Kidney epithelial cell (primary cell): Measurements from ENCODE around the gene ZNF791. TPM values are rescaled to one million over a fixed set of nuclear protein-coding genes. Genes with fewer than 3 reads are reported as not detected.
"Not testable (repeated sequence)": the region's sequence is repeated elsewhere in the genome, so short reads cannot be mapped to it uniquely, and the experiment has no call there.

Source experiments
- DNase-seq: peaks from one replicate; pipeline ENCODE4 v3.0.0-alpha.2; 2010; ENCODE audit warnings: low read depth
- H3K27me3 ChIP-seq: 2 replicates; pipeline ENCODE4 v1.6.0; 2011; ENCODE audit warnings: low read length; ENCODE audit not compliant: control insufficient read depth, insufficient read depth
- H3K36me3 ChIP-seq: 2 replicates; pipeline ENCODE4 v1.5.1; 2011; ENCODE audit warnings: low read length; ENCODE audit not compliant: control insufficient read depth, insufficient read depth
- H3K4me3 ChIP-seq: 2 replicates; pipeline ENCODE4 v1.5.1; 2011; ENCODE audit warnings: low read depth, mild to moderate bottlenecking, control low read depth, low read length
- total RNA-seq: library from RNA; depleted of rRNA; stranded (reverse); fragments of >200 nt; gene quantifications from 2 replicates; pipeline ENCODE4 v1.2.3, GENCODE V29; 2015
- TF ChIP-seq, protein P1 (sequence below): IDR thresholded peaks from 2 replicates; pipeline ENCODE4 v1.5.1; 2011; ENCODE audit warnings: mild to moderate bottlenecking, moderate library complexity, low read length, control low read depth, inconsistent platforms; ENCODE audit not compliant: insufficient read depth, poor library complexity, severe bottlenecking

The ZNF791 gene
- total RNA-seq, 1 donor from 2014 or later: 11.0 TPM

DNA sequence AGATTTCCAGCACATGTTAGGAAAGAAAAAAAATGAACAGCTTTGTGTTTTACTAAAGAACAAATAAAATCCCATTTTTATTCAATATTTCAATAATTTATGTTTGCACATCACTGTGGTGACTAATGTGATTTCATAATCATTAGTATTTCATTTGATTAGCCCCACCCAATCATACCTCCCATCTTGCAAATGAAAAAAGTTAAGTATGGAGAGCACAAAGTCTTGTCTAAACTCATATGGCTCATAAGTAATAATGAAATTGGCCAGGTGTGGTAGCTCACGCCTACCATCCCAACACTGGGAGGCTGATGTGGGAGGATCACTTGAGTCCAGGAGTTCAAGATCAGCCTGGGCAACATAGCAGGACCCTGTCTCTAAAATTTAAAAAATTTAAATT, 3.9 kb upstream of the ZNF791 start:
- TF ChIP-seq, protein P1, sequence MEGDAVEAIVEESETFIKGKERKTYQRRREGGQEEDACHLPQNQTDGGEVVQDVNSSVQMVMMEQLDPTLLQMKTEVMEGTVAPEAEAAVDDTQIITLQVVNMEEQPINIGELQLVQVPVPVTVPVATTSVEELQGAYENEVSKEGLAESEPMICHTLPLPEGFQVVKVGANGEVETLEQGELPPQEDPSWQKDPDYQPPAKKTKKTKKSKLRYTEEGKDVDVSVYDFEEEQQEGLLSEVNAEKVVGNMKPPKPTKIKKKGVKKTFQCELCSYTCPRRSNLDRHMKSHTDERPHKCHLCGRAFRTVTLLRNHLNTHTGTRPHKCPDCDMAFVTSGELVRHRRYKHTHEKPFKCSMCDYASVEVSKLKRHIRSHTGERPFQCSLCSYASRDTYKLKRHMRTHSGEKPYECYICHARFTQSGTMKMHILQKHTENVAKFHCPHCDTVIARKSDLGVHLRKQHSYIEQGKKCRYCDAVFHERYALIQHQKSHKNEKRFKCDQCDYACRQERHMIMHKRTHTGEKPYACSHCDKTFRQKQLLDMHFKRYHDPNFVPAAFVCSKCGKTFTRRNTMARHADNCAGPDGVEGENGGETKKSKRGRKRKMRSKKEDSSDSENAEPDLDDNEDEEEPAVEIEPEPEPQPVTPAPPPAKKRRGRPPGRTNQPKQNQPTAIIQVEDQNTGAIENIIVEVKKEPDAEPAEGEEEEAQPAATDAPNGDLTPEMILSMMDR: no peak
- H3K27me3 ChIP-seq: no peaks in the 10 kb centered on the region
- H3K4me3 ChIP-seq: no peak overlapping the region
- H3K36me3 ChIP-seq: peaks cover 1% of the 10 kb centered on the region
- no peak for DNase-seq

DNA sequence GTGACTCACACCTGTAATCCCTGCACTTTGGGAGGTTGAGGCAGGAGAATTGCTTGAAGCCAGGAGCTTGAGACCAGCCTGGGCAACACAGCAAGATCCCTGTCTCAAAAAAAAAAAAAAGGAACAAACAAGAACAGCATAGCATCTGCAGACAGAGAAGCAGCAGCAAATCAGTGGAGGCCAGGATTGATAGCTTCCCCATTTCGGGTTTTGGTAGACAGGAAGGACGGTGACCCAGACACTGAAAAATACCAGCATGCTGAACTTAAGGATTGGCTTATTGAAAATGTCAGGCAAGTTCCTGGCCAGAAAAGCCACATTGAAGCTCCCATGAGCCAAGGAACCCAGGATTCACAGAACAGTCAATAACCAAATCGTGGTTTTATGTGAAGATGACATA, 3.1 kb upstream of the ZNF791 start:
- H3K36me3 ChIP-seq: peaks cover 1% of the 10 kb centered on the region
- H3K4me3 ChIP-seq: no peak overlapping the region
- H3K27me3 ChIP-seq: no peaks in the 10 kb centered on the region
- no peak for DNase-seq
- TF ChIP-seq, protein P1: no peak

DNA sequence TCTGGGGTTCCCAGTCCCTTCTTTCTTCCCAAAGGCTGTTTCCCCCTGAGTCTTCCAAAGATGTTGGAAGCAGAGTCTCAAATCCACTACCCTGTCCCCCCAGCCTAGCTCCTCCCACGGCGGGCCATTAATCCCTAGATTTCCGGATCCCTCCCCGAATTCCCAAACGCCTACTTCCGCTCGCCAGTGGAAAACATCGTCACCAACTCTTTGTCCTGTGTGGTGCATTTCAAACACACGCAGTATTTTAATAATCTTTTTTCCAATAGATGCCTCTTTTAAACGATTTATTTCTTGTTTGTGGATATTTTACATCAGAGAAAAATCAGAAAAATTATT, 610 bp downstream of the ZNF791 start:
- TF ChIP-seq, protein P1: no peak
- Histone ChIP-seq H3K27me3 (no peaks in the 10 kb centered on the region), H3K36me3 (peaks cover 1% of the 10 kb centered on the region), H3K4me3 (peak overlapping the region; percentile 79)
- no peak for DNase-seq

DNA sequence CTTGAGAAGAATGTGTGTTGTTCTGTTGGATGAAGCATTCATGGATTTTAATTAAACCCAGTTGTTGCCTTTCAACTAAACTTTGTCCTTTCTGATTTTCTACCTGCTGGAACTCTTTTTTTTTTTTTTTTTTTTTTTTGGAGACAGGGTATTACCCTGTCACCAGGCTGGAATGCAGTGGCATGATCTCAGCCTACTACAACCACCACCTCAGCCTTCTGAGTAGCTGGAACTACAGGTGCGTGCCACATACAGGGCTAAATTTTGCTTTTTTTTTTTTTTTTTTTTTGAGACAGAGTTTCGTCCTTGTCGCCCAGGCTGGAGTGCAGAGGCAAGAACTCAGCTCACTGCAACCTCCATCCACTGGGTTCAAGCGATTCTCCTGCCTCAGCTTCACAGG, 6.9 kb downstream of the ZNF791 start:
- no peak for DNase-seq
- H3K4me3 ChIP-seq: no peak overlapping the region
- TF ChIP-seq, protein P1: no peak
- no peaks in the 10 kb centered on the region for H3K36me3 ChIP-seq
- no peaks in the 10 kb centered on the region for H3K27me3 ChIP-seq

DNA sequence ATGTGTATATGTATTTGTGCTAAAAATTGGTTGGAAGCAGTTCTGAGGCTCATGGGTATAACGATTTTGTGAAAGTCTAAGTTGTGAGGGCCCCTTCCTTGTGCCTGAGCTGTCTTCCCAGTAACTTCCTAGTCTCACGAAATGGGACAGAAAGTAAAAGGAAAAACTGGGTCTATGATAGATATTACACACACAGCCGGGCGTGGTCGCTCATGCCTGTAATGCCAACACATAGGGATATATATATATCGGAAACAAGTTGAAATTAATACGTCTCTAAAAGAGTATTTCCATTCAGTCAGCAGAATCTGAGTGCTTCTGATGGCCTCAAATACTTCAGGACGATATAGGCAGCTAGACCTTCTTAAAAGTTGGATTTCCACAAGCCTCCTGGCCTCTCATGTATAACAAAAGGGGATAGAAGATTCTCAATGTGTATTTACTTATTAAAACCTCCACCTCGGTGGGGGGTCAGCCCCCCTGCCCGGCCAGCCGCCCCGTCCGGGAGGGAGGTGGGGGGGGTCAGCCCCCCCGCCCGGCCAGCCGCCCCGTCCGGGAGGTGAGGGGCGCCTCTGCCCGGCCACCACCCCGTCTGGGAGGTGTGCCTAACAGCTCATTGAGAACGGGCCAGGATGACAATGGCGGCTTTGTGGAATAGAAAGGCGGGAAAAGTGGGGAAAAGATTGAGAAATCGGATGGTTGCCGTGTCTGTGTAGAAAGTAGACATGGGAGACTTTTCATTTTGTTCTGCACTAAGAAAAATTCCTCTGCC, 10.7 kb downstream of the ZNF791 start:
- DNase-seq, H3K4me3 ChIP-seq, H3K36me3 ChIP-seq, H3K27me3 ChIP-seq: not testable (repeated sequence)

DNA sequence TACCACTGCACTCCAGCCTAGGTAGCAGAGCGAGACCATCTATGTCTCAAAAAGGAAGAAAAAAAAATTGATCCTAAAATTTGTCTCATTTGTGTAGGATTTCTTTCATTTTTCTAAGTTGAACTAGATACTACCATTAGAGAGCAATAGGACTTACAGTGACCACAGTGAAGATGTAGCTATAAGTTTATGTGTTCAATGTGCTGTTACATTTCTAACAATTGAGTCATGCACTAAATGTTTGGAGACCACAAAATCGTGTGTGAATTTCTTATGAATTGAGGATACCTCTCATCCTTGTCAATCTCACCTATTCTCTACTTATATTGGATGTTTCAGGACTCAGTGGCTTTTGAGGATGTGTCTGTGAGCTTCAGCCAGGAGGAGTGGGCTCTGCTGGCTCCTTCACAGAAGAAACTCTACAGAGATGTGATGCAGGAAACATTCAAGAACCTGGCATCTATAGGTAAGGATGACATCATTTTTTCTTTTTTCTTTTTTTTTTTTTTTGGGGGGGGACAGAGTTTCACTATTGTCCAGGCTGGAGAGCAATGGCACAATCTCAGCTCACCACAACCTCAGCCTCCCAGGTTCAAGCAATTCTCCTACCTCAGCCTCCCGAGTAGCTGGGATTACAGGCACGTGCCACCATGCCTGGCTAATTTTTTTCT, 12.8 kb downstream of the ZNF791 start:
- Histone ChIP-seq H3K4me3 (no peak overlapping the region), H3K27me3 (no peaks in the 10 kb centered on the region), H3K36me3 (peaks cover 2% of the 10 kb centered on the region)
- TF ChIP-seq, protein P1: no peak
- no peak for DNase-seq
